Activated gamma-delta T cell treated with Interleukin-2 at 50 U/mL for 16 hours (primary cell): ENCODE results near the gene CCDC14.
"Not testable (repeated sequence)": the region's sequence is repeated elsewhere in the genome, so short reads cannot be mapped to it uniquely, and the experiment has no call there.

Experiments
- DNase-seq: peaks from one replicate; pipeline ENCODE4 v3.0.0-alpha.2; 2020

CCDC14 gene

GRCh38 chr3:123966799-123967198 is 5.8 kb upstream of the CCDC14 start:
- not testable (repeated sequence) for DNase-seq

- DNase-seq: not testable (repeated sequence)
These were observed 3.8 kb upstream of the CCDC14 start for GRCh38 chr3:123964793-123965192.

- no peak for DNase-seq
These were observed 453 bp upstream of the CCDC14 start for GRCh38 chr3:123961508-123961856.

GRCh38 chr3:123953735-123954134 is 7.3 kb downstream of the CCDC14 start:
- no peak for DNase-seq

GRCh38 chr3:123952844-123953520 is 8.0 kb downstream of the CCDC14 start:
- DNase-seq: no peak

GRCh38 chr3:123951522-123952447 is 9.2 kb downstream of the CCDC14 start:
- no peak for DNase-seq

- DNase-seq: no peak
These were observed 11.4 kb downstream of the CCDC14 start for GRCh38 chr3:123949641-123950040.

GRCh38 chr3:123948449-123948848 is 12.6 kb downstream of the CCDC14 start:
- DNase-seq: no peak

GRCh38 chr3:123947482-123947881 is 13.5 kb downstream of the CCDC14 start:
- DNase-seq: no peak

- DNase-seq: no peak
These were observed 19.5 kb downstream of the CCDC14 start for GRCh38 chr3:123941542-123941941.

- no peak for DNase-seq
These were observed 19.9 kb downstream of the CCDC14 start for GRCh38 chr3:123941121-123941520.

- DNase-seq: no peak
These were observed 21.3 kb downstream of the CCDC14 start for GRCh38 chr3:123939706-123940105.

- DNase-seq: no peak
These were observed 24.6 kb downstream of the CCDC14 start for GRCh38 chr3:123936400-123936799.

- DNase-seq: no peak
These were observed 25.2 kb downstream of the CCDC14 start for GRCh38 chr3:123935830-123936229.

GRCh38 chr3:123934250-123934649 is 26.8 kb downstream of the CCDC14 start:
- no peak for DNase-seq

GRCh38 chr3:123930445-123930844 is 30.6 kb downstream of the CCDC14 start:
- no peak for DNase-seq

GRCh38 chr3:123929325-123929724 is 31.7 kb downstream of the CCDC14 start:
- no peak for DNase-seq

- DNase-seq: no peak
These were observed 34.6 kb downstream of the CCDC14 start for GRCh38 chr3:123926396-123926795.

- DNase-seq: no peak
These were observed 40.2 kb downstream of the CCDC14 start for GRCh38 chr3:123920868-123921267.

GRCh38 chr3:123920383-123920782 is 40.6 kb downstream of the CCDC14 start:
- no peak for DNase-seq

- no peak for DNase-seq
These were observed 41.7 kb downstream of the CCDC14 start for GRCh38 chr3:123919353-123919752.

- DNase-seq: no peak
These were observed 46.2 kb downstream of the CCDC14 start for GRCh38 chr3:123914829-123915228.

GRCh38 chr3:123909785-123910184 is 51.2 kb downstream of the CCDC14 start:
- no peak for DNase-seq

- no peak for DNase-seq
These were observed 53.3 kb downstream of the CCDC14 start for GRCh38 chr3:123907720-123908119.
